Measurements from ENCODE around the gene SCCPDH. TPM values are rescaled to one million over a fixed set of nuclear protein-coding genes. Genes with fewer than 3 reads are reported as not detected.

SCCPDH gene
- total and polyA plus RNA-seq, 2 of the 13 experiments (the other 11 are each of a cell fraction or from before 2014, with no cell fraction given), result 36.7 to 62.3 TPM

GRCh38 chr1:246709196-246709595, 15.0 kb upstream of the SCCPDH start:
- ChIA-PET POLR2A (interaction anchor here (1.1 to 7.1 kb wide), 3 partner anchors 12 to 19 kb away, joined by 4 to 82 read pairs (median 11); partner anchors contain the start of gene SCCPDH), CTCF (ENCODE audit: low intra/inter-chr PET ratio, low total read pairs) (no interaction called here)
- H2AFZ ChIP-seq (ENCODE audit: low read length), result no peak overlapping the region
- intact Hi-C loops (cut with micrococcal nuclease; ENCODE audit: unreplicated experiment), result no loop called here
- H3K79me2 ChIP-seq (ENCODE audit: insufficient read depth, low read length), result no peaks in the 10 kb centered on the region
- FAIRE-seq (no peak), DNase-seq (ENCODE audit: low spot score) (no peak), ATAC-seq (no peak)
- BruUV-seq (replicated peaks), result no TSS peak
- H3K36me3 ChIP-seq (replicated peaks in 1 of 2; ENCODE audit: control insufficient read depth in 1 of 2, insufficient read depth in 2 of 2, low read length in 2 of 2), result no peaks in the 10 kb centered on the region
- no peaks in the 10 kb centered on the region for H3K27me3 ChIP-seq (ENCODE audit: control insufficient read depth in 1 of 2, insufficient read depth in 2 of 2, low read length in 2 of 2)
- no peak overlapping the region for H3K4me3 ChIP-seq (replicated peaks in 1 of 3; ENCODE audit: insufficient read depth in 1 of 3, low read depth in 2 of 3, low read length in 3 of 3)
- H3K27ac ChIP-seq (ENCODE audit: extremely low read length, insufficient read depth, low read length), result peak overlapping the region; percentile 82
- peak overlapping the region; percentile 38 for H3K4me2 ChIP-seq (ENCODE audit: low read depth, low read length)
- no peaks in the 10 kb centered on the region for H4K20me1 ChIP-seq (ENCODE audit: insufficient read depth, low read length)
- peaks cover 63% of the 10 kb centered on the region for H3K4me1 ChIP-seq (ENCODE audit: insufficient read depth, low read length)
- WGBS (ENCODE audit: low lambda C conversion rate), result 84% methylated on average over 4 of the region's 4 CpGs
- in situ Hi-C loops (cut with HindIII; ENCODE audit: extremely low pct_ligation_motif_present, low pct_unique_long_range_greater_than_20kb), result no loop called here
- H3K9me3 ChIP-seq (ENCODE audit: low read length), result no peaks in the 10 kb centered on the region
- peak overlapping the region; percentile 21; the same call in 1 of the 2 replicates for H3K9ac ChIP-seq (ENCODE audit: insufficient read depth, low read depth, low read length)
- TF ChIP-seq SP2 (CRISPR knock-in tag; IDR thresholded peaks at IDR 0.05), result no peak
- TF ChIP-seq KMT2B (CRISPR knock-in tag; IDR thresholded peaks at IDR 0.05), result no peak
- TF ChIP-seq NR3C1 (CRISPR knock-in tag; IDR thresholded peaks at IDR 0.05), result no peak
- TF ChIP-seq GPN1 (CRISPR knock-in tag; IDR thresholded peaks at IDR 0.05; ENCODE audit: borderline replicate concordance), result no peak
- no peak for TF ChIP-seq TCF12 (IDR thresholded peaks at IDR 0.05)
- TF ChIP-seq TCF12 (CRISPR knock-in tag; IDR thresholded peaks at IDR 0.05), result no peak
- TF ChIP-seq ZNF225 (CRISPR knock-in tag; IDR thresholded peaks at IDR 0.05), result no peak
- no peak for TF ChIP-seq ZNF446 (CRISPR knock-in tag; IDR thresholded peaks at IDR 0.05)
- TF ChIP-seq ZNF563 (CRISPR knock-in tag; IDR thresholded peaks at IDR 0.05), result no peak
- no peak for TF ChIP-seq HIVEP1 (CRISPR knock-in tag; IDR thresholded peaks at IDR 0.05)
- TF ChIP-seq KDM5B (CRISPR knock-in tag; IDR thresholded peaks at IDR 0.05; ENCODE audit: borderline replicate concordance), result no peak
- TF ChIP-seq CEBPG (CRISPR knock-in tag; IDR thresholded peaks at IDR 0.05), result peak; percentile 91
- no peak for TF ChIP-seq ZNF367 (CRISPR knock-in tag; IDR thresholded peaks at IDR 0.05; ENCODE audit: borderline replicate concordance)
- no peak for TF ChIP-seq ZNF646 (CRISPR knock-in tag; IDR thresholded peaks at IDR 0.05)
- TF ChIP-seq SNAPC2 (CRISPR knock-in tag; IDR thresholded peaks at IDR 0.05), result no peak
- no peak for TF ChIP-seq ZSCAN21 (CRISPR knock-in tag; IDR thresholded peaks at IDR 0.05; ENCODE audit: borderline replicate concordance)
- TF ChIP-seq CC2D1A (CRISPR knock-in tag; IDR thresholded peaks at IDR 0.05), result no peak
- TF ChIP-seq ARID2 (CRISPR knock-in tag; IDR thresholded peaks at IDR 0.05; ENCODE audit: borderline replicate concordance), result 0 out of 2 replicates have a peak, but pooled peaks have one; percentile 42
- no peak for TF ChIP-seq PAWR (CRISPR knock-in tag; IDR thresholded peaks at IDR 0.05; ENCODE audit: borderline replicate concordance)
- TF ChIP-seq ARHGAP35 (CRISPR knock-in tag; IDR thresholded peaks at IDR 0.05; ENCODE audit: borderline replicate concordance), result no peak
- no peak for TF ChIP-seq ZSCAN12 (CRISPR knock-in tag; IDR thresholded peaks at IDR 0.05)
- TF ChIP-seq ZNF567 (CRISPR knock-in tag; IDR thresholded peaks at IDR 0.05; ENCODE audit: borderline replicate concordance), result no peak
- peak; percentile 52; the same call in 1 of the 2 replicates for TF ChIP-seq KDM1A (CRISPR knock-in tag; IDR thresholded peaks at IDR 0.05)

Measured in HepG2 (cell line).